Adrenal gland (tissue), 5 donors: ENCODE results near the gene TCEAL5.

Experiments
- POLR2A ChIP-seq, 2 donors: fragments of 450-650 bp; IDR thresholded peaks; one replicate each; pipeline ENCODE4 v1.6.1; 2017; ENCODE audit warnings: antibody characterized with exemption in 2 of 2, mild to moderate bottlenecking in 2 of 2, moderate library complexity in 1 of 2
- TF ChIP-seq, protein P1 (sequence below), 6 experiments: fragments of 450-650 bp in 4 of 6; fragments of 200-600 bp in 2 of 6; sonication (generic) in 1 of 6; IDR thresholded peaks; 1 replicate in 5 of 6; 2 replicates in 1 of 6; pipeline versions ENCODE4 v1.5.1 to v1.8.0; 2016 to 2021; ENCODE audit warnings: antibody characterized with exemption in 6 of 6, mild to moderate bottlenecking in 2 of 6, moderate library complexity in 1 of 6
- donor health status: DM: no; HTN: no; CAD: no.

DNA sequence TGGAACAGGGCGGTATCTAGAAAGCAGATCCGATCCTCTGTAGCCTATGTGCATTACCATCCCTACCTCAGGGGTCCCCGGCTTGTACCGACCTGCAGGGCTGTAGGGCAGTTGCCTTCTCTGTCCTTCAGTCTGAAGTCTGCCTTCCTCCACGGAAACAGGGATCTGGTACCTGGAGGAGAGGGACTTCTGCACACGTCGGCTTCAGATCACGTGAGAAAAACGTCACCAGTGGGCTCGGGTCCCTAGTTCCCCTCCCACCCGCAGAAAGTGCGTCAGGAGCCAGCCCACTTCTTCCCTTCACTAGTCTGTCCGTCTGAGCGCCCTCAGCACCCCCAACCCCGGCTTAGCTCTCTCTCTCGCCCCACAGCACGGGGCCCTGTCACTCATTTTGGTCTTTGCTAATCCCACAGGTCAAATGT is at the start of gene TCEAL5:
- TF ChIP-seq, protein P1, sequence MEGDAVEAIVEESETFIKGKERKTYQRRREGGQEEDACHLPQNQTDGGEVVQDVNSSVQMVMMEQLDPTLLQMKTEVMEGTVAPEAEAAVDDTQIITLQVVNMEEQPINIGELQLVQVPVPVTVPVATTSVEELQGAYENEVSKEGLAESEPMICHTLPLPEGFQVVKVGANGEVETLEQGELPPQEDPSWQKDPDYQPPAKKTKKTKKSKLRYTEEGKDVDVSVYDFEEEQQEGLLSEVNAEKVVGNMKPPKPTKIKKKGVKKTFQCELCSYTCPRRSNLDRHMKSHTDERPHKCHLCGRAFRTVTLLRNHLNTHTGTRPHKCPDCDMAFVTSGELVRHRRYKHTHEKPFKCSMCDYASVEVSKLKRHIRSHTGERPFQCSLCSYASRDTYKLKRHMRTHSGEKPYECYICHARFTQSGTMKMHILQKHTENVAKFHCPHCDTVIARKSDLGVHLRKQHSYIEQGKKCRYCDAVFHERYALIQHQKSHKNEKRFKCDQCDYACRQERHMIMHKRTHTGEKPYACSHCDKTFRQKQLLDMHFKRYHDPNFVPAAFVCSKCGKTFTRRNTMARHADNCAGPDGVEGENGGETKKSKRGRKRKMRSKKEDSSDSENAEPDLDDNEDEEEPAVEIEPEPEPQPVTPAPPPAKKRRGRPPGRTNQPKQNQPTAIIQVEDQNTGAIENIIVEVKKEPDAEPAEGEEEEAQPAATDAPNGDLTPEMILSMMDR (IDR thresholded peaks at IDR 0.05): no peak
- no peak for TF ChIP-seq POLR2A (IDR thresholded peaks at IDR 0.05)
